SU-DHL-6 (cell line): ENCODE data around the gene ZAR1L.

ENCODE experiments used
- H2AFZ ChIP-seq: fragments of 200-600 bp; sonication (generic); 2 replicates; pipeline ENCODE4 v1.6.1; 2014; ENCODE audit warnings: low read depth, mild to moderate bottlenecking, moderate library complexity, mixed read lengths, antibody characterized with exemption, low read length; ENCODE audit not compliant: severe bottlenecking
- H3F3A ChIP-seq: fragments of 200-600 bp; shearing (Covaris generic); 2 replicates; pipeline ENCODE4 v1.6.0; 2016; ENCODE audit warnings: antibody characterized with exemption, mild to moderate bottlenecking; ENCODE audit not compliant: insufficient read depth
- H3K27ac ChIP-seq: fragments of 200-600 bp; sonication (generic); 2 replicates; pipeline ENCODE4 v1.5.1; 2016; ENCODE audit warnings: low read depth, mild to moderate bottlenecking, low read length, moderate library complexity, mixed read lengths
- H3K27me3 ChIP-seq: fragments of 200-600 bp; sonication (generic), shearing (Covaris generic); 2 replicates; pipeline ENCODE4 v1.6.0; 2014; ENCODE audit warnings: mild to moderate bottlenecking, low read length
- H3K36me3 ChIP-seq: fragments of 200-600 bp; sonication (generic); 2 replicates; pipeline ENCODE4 v1.6.1; 2014; ENCODE audit warnings: mild to moderate bottlenecking, low read length, mixed read lengths
- H3K4me2 ChIP-seq: fragments of 300-600, 200-600 bp; shearing (Covaris generic), sonication (generic); 2 replicates; pipeline ENCODE4 v1.6.0; 2014; ENCODE audit warnings: low read length, low read depth, mild to moderate bottlenecking; ENCODE audit not compliant: poor library complexity, severe bottlenecking
- H3K4me3 ChIP-seq: fragments of 200-600 bp; sonication (generic); 2 replicates; pipeline ENCODE4 v1.5.1; 2014; ENCODE audit warnings: antibody characterized with exemption, low read length, mild to moderate bottlenecking, mixed read lengths; ENCODE audit not compliant: insufficient read depth, poor library complexity, severe bottlenecking
- H3K79me2 ChIP-seq: fragments of 200-600 bp; sonication (generic); 2 replicates; pipeline ENCODE4 v1.6.1; 2014; ENCODE audit warnings: mild to moderate bottlenecking, low read length, moderate library complexity; ENCODE audit not compliant: insufficient read depth
- H3K9ac ChIP-seq: fragments of 200-600 bp; sonication (generic); 2 replicates; pipeline ENCODE4 v1.7.0; 2014; ENCODE audit warnings: mild to moderate bottlenecking, low read length
- H3K9me2 ChIP-seq: fragments of 200-600 bp; sonication (generic); replicated peaks from 2 replicates; pipeline ENCODE4 v1.6.1; 2014; ENCODE audit warnings: low read length; ENCODE audit not compliant: insufficient read depth
- H3K9me3 ChIP-seq: fragments of 200-600 bp; sonication (generic); 2 replicates; pipeline ENCODE4 v1.6.1; 2014; ENCODE audit warnings: low read length, mixed read lengths; ENCODE audit not compliant: insufficient read depth
- H4K20me1 ChIP-seq: fragments of 200-600 bp; sonication (generic); 2 replicates; pipeline ENCODE4 v1.6.1; 2014; ENCODE audit warnings: low read depth, mild to moderate bottlenecking, antibody characterized with exemption, low read length, moderate library complexity, mixed read lengths
- CTCF ChIP-seq: fragments of 200-600 bp; sonication (generic); IDR thresholded peaks from one replicate; pipeline ENCODE4 v1.5.1; 2017; ENCODE audit warnings: antibody characterized with exemption, mild to moderate bottlenecking, low read length, moderate library complexity; ENCODE audit not compliant: insufficient read depth, poor library complexity, severe bottlenecking
- EZH2phosphoT487 ChIP-seq: fragments of 200-600 bp; sonication (generic), shearing (Covaris generic); conservative IDR thresholded peaks from 2 replicates; pipeline ENCODE4 v1.6.1; 2018; ENCODE audit warnings: mild to moderate bottlenecking, antibody characterized with exemption, low read length, moderate library complexity, mixed read lengths

The ZAR1L gene

DNA sequence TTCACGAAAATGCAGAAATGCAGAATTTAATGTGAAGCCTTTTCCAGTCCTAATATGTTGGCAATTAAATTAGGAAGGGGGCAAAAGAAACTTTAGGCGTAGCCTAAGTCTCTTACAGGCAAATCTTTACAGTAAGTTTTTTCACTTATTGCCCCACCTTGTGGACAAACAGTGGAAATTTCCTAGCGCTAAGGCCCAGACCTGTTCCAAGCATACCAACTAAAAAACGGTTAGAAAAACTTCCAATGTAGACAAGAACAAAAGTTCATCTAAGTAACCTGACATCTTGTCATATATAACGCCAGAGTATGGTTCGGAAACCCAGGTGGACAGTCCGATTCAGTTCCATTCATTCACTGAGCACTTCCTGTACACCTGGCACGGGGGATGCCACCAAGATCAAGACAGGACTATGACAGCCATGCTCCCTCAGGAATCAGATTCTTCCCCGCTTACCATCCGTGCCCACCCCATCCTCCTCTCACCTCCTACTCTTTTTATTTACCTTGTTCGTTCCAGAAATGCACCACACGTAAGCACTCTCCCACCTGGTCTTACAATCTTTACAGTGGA is 4.9 kb downstream of the ZAR1L start:
- H3K36me3 ChIP-seq: no peaks in the 10 kb centered on the region
- H3K4me2 ChIP-seq: peak overlapping the region; percentile 14
- H3K27me3 ChIP-seq: no peaks in the 10 kb centered on the region
- H3K9me3 ChIP-seq: no peaks in the 10 kb centered on the region
- H3K79me2 ChIP-seq: no peaks in the 10 kb centered on the region
- TF ChIP-seq EZH2phosphoT487 (no peak), CTCF (peak; percentile 73)
- no peak overlapping the region for H3K9ac ChIP-seq
- peak overlapping the region; percentile 59 for H2AFZ ChIP-seq
- no peaks in the 10 kb centered on the region for H3K9me2 ChIP-seq
- no peaks in the 10 kb centered on the region for H4K20me1 ChIP-seq
- no peak overlapping the region for H3K4me3 ChIP-seq
- no peak overlapping the region for H3K27ac ChIP-seq
- no peaks in the 10 kb centered on the region; the same call in 1 of the 2 replicates for H3F3A ChIP-seq

DNA sequence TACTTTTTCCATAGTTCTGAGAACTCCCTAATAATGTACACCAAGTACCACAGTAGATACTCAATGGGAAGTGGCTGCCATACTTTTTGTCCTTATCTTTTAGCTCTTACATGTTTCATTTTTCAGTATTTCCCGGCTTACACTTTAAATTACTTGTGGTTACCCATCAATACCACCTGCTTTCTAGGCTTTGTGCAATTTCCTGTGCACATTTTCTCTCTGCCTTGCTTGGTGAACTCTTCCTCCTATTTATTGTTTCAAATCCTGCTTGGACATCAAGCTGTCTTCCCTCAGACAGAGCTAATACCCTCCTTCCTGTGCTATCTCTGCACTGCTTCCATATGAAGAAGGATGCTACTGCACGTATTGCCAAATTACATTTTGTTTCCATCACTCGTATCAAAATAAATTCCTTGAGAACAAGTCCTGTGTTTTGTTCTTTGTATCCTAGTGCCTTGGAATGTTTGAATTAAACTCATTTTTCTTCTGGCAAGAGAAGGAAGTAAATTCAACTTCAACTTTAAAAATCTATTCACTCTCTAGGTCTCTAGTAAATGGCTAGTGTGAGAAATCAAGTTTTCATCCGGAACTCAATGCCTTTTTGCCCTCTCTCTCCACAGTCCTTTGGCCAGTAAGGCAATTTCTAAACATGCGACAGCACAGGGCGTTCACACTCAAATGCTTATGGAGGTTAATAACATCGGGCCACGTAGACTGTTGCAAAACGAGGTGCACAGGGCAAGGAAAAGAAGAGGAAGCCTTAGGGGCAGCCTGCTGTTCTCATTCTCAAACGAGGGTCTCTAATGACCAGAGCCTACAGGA is 5.6 kb downstream of the ZAR1L start:
- Histone ChIP-seq H3K79me2 (no peaks in the 10 kb centered on the region), H3K9me2 (no peaks in the 10 kb centered on the region), H3K36me3 (no peaks in the 10 kb centered on the region), H3K27me3 (no peaks in the 10 kb centered on the region), H3F3A (no peaks in the 10 kb centered on the region; the same call in 1 of the 2 replicates), H2AFZ (peak overlapping the region; percentile 59), H3K27ac (no peak overlapping the region), H3K4me3 (no peak overlapping the region), H3K9me3 (no peaks in the 10 kb centered on the region), H4K20me1 (no peaks in the 10 kb centered on the region), H3K4me2 (peak overlapping the region; percentile 14), H3K9ac (no peak overlapping the region)
- TF ChIP-seq EZH2phosphoT487 (no peak), CTCF (no peak)

DNA sequence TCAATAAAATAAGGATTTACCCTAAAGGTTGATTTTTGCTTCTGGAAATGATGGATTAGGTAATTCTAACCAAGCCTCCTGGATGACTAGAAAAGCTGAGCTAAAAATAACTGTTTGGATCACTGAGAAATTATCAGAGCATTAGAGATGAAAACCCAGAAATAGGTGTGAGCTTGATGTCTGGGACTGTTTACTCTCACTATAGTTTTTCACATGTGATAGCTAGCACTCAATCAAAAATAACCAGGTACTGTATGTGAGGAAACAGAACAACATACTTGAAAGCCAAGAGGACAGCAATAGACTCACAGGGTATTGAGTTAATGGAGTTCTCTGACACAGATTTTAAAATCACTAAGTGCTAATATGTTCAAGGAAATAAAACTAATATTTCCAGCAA is 9.5 kb downstream of the ZAR1L start:
- Histone ChIP-seq H3K9me2 (no peaks in the 10 kb centered on the region), H3K4me3 (no peak overlapping the region), H3K9me3 (no peaks in the 10 kb centered on the region), H4K20me1 (no peaks in the 10 kb centered on the region), H3F3A (no peaks in the 10 kb centered on the region), H2AFZ (no peak overlapping the region), H3K79me2 (no peaks in the 10 kb centered on the region), H3K27ac (no peak overlapping the region), H3K4me2 (no peak overlapping the region), H3K27me3 (no peaks in the 10 kb centered on the region), H3K36me3 (no peaks in the 10 kb centered on the region), H3K9ac (no peak overlapping the region)
- no peak for TF ChIP-seq EZH2phosphoT487
- no peak for TF ChIP-seq CTCF
